ENCODE data around the gene PRMT5. TPM values are rescaled to one million over a fixed set of nuclear protein-coding genes. Genes with fewer than 3 reads are reported as not detected.

Gene PRMT5
- total and polyA plus RNA-seq, 2 donors, result 31.8 to 76.4 TPM

Other genes with a start within 250 kb of the PRMT5 start
- gene OXA1L, start 162.7 kb downstream of the PRMT5 start, total RNA-seq, result 85.7 TPM
- 81.8 TPM for gene OXA1L, start 162.7 kb downstream of the PRMT5 start, polyA plus RNA-seq
- gene SLC7A7, start 113.9 kb downstream of the PRMT5 start, total RNA-seq, result 10.7 TPM
- gene SLC7A7, start 113.9 kb downstream of the PRMT5 start, polyA plus RNA-seq, result 16.7 TPM
- gene MRPL52, start 99.5 kb downstream of the PRMT5 start, total RNA-seq, result 114 TPM
- 121 TPM for gene MRPL52, start 99.5 kb downstream of the PRMT5 start, polyA plus RNA-seq
- gene MMP14, start 92.8 kb downstream of the PRMT5 start, total RNA-seq, result 21.2 TPM
- 69.5 TPM for gene MMP14, start 92.8 kb downstream of the PRMT5 start, polyA plus RNA-seq
- 11.4 TPM for gene LRP10, start 57.6 kb downstream of the PRMT5 start, total RNA-seq
- gene LRP10, start 57.6 kb downstream of the PRMT5 start, polyA plus RNA-seq, result 18.6 TPM
- 0.47 TPM for gene REM2, start 46.2 kb downstream of the PRMT5 start, total RNA-seq
- 3.2 TPM for gene REM2, start 46.2 kb downstream of the PRMT5 start, polyA plus RNA-seq
- gene RBM23, start 10.2 kb downstream of the PRMT5 start, total RNA-seq, result 85.2 TPM
- gene RBM23, start 10.2 kb downstream of the PRMT5 start, polyA plus RNA-seq, result 41.8 TPM
- 51.1 TPM for gene HAUS4, start 27.7 kb upstream of the PRMT5 start, total RNA-seq
- 30.5 TPM for gene HAUS4, start 27.7 kb upstream of the PRMT5 start, polyA plus RNA-seq
- 14.4 TPM for gene AJUBA, start 53.2 kb upstream of the PRMT5 start, total RNA-seq
- gene AJUBA, start 53.2 kb upstream of the PRMT5 start, polyA plus RNA-seq, result 22.4 TPM
- gene C14orf93, start 80.8 kb upstream of the PRMT5 start, total RNA-seq, result 23.8 TPM
- gene C14orf93, start 80.8 kb upstream of the PRMT5 start, polyA plus RNA-seq, result 17.5 TPM
- 93.4 TPM for gene PSMB5, start 105.5 kb upstream of the PRMT5 start, total RNA-seq
- gene PSMB5, start 105.5 kb upstream of the PRMT5 start, polyA plus RNA-seq, result 71.0 TPM
- 48.7 TPM for gene PSMB11, start 112.8 kb upstream of the PRMT5 start, total RNA-seq
- gene PSMB11, start 112.8 kb upstream of the PRMT5 start, polyA plus RNA-seq, result 0.62 TPM
- gene CDH24, start 128.1 kb upstream of the PRMT5 start, total RNA-seq, result 2.8 TPM
- gene CDH24, start 128.1 kb upstream of the PRMT5 start, polyA plus RNA-seq, result 7.0 TPM
- gene ACIN1, start 165.8 kb upstream of the PRMT5 start, total RNA-seq, result 75.6 TPM
- gene ACIN1, start 165.8 kb upstream of the PRMT5 start, polyA plus RNA-seq, result 123 TPM
- 52.9 TPM for gene C14orf119, start 166.1 kb upstream of the PRMT5 start, total RNA-seq
- gene C14orf119, start 166.1 kb upstream of the PRMT5 start, polyA plus RNA-seq, result 43.6 TPM
- 0.05 TPM for gene CIROP, start 175.6 kb upstream of the PRMT5 start, total RNA-seq
- 0.07 TPM for gene CIROP, start 175.6 kb upstream of the PRMT5 start, polyA plus RNA-seq
- 2.5 TPM for gene CEBPE, start 189.9 kb upstream of the PRMT5 start, total RNA-seq
- gene CEBPE, start 189.9 kb upstream of the PRMT5 start, polyA plus RNA-seq, result 0.87 TPM